Fibroblast of peridontal ligament (primary cell): Measurements from ENCODE around the gene TMCC3.
A peak's percentile ranks its signal among the peaks of the same experiment; 100 is the strongest.
"Not testable (repeated sequence)": the region's sequence is repeated elsewhere in the genome, so short reads cannot be mapped to it uniquely, and the experiment has no call there.

Experiments used
- DNase-seq: peaks from one replicate; pipeline ENCODE4 v3.0.0-alpha.2; 2010; ENCODE audit errors: extremely low read depth

Gene TMCC3, protein sequence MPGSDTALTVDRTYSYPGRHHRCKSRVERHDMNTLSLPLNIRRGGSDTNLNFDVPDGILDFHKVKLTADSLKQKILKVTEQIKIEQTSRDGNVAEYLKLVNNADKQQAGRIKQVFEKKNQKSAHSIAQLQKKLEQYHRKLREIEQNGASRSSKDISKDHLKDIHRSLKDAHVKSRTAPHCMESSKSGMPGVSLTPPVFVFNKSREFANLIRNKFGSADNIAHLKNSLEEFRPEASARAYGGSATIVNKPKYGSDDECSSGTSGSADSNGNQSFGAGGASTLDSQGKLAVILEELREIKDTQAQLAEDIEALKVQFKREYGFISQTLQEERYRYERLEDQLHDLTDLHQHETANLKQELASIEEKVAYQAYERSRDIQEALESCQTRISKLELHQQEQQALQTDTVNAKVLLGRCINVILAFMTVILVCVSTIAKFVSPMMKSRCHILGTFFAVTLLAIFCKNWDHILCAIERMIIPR

DNA sequence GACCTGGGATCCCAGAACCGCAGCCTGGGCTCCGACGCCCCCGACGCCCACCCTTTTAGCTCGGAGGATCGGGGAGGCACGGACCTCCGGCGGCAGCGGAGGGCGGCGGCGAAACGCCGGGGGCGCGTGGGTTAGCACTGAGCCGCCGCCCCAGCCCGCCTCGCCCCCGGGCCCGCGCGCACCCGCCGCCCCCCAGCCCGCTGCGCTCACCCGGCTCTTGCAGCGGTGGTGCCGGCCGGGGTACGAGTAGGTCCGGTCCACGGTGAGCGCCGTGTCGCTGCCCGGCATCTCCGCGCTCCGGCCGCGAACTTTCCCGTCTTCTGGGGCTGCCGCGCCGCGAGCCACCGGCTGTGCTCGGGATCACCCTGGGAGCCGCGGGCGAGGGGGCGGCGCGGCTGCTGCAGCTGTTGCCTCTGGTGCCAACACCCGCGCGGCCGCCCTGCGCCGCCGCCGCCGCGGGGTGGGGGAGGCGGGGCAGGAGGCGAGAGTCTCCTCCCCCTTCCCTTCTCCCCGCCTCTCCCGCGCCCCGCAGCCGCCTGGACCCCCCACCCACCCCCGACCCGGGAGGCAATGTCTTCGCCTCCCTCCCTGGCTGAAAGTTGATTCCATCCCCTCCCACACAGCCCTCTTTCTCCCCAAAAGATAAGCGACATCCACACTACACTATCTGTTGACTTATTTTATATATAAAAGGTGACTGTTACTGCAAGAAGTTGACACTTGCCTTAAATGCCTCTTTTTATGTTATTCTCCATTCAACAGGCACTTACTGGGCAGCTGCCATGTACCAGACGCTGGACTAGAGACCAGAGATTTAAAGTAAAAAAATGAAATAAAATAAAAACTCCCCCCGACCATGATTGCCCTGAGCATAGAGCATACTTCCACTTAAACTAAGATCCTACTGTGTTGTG, at the start of gene TMCC3:
Gene TMCC3 (minus strand): TSS at position 415 of the 914 bp plus-strand sequence. CDS start 127 bp downstream, at position 288.
- peak; percentile 18 for DNase-seq

DNA sequence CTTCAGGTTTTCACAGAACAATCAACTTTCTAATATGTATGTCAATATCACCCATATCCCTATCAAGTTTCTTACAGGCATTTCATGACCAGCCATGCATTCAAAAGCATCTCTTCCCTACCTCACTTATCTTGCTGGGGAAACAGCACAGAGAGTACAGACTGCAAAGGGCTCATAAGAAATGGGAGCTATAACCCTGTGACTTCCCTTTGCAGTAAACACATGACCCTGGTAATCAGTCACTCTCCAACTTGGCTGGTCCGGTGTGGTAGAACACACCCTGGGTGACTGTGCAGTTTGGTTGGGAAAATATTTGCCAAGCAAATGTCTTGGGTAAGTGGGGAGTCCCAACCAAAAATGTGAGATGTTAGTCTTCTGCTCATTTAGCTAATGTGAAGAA, 49.4 kb upstream of the TMCC3 start:
- no peak for DNase-seq

DNA sequence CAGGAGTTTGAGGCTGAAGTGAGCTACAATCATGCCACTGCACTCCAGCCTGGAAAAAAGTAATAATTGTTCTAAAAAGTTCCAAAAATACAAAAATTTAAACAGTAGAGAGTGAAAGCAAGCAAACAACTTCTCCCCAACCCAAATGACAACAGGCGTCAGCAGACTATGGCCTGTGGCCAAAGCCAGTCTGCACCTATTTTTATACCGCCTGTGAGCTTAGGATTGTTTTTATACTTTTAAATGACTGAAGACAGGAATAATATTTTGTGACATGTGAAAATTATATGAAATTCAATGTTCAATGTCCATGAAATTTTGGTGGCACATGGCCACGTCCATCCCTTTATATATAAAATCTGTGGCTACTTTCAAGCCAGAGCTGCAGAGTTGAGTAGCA, 48.2 kb upstream of the TMCC3 start:
- DNase-seq = no peak

DNA sequence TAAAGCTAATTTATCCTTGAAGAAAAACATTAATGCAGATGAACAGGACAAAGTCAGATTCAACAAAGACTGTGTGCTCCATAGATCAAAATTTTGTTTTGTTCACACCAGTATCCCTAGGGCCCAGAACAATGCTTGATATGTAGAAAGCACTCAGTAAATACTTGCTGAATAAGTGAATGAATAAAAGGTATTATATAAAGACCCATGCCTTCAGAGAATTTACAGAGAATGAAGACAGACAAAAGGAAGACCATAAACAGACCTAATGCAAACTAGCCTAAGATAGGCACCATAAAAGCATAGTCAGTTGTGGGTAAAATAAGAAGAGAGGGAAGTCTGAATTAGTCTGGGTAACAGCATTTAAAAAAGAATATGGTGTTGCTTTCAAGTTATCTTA, 47.3 kb upstream of the TMCC3 start:
- no peak for DNase-seq

DNA sequence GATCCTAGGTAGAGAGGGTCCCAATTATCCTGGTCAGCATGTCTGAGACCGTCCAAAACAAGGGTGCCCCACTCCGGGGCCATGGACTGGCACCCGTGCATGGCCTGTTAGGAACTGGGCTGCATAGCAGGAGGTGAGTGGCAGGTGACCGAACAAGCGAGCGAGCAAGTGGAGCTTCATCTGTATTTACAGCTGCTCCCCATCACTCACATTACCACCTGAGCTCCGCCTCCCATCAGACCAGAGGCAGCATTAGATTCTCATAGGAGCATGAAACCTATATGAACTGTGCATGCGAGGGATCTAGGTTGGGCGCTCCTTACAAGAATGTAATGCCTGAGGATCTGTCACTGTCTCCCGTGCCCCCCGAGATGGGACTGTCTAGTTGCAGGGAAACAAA, 44.4 kb upstream of the TMCC3 start:
- DNase-seq = no peak

DNA sequence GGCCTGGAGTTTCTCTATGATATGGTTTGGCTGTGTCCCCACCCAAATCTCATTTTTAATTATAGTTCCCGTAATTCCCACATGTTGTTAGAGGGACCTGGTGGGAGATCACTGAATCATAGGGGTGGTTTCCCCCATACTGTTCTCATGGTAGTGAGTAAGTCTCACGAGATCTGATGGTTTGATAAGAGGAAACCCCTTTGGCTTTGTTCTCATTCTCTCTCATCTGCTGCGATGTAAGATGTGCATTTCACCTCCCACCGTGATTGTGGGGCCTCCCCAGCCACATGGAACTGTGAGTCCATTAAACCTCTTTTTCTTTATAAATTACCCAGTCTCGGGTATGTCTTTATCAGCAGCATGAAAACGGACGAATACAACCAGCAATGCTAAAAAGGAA, 42.5 kb upstream of the TMCC3 start:
- not testable (repeated sequence) for DNase-seq

DNA sequence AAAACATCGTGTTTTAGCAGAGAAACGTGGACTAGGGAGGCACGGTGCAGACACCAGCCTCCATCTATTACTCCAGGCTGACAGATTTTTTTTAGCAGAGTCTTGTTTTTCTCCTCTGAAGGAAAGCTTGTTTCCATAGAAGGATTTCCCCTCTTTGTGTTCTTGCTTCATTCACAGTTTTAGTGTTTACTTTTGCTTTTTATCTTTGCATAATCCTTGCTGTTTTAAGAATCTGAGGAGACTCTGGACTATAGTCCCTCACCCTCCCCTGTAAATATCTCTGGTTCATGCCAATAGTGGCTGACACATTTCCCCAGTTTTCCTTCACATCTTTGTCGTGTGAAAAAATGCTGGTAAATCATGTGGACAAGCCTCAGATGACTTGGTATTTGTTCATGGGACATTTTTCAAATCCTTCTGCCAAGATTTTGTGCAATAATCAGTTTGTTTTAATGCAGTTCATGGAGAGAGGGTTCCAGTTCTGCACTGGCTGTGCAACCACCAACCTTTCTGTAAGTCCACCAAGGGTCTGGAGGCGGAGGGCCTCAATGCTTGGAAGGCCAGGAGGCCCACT, 39.9 kb upstream of the TMCC3 start:
- DNase-seq = peak; percentile 70

DNA sequence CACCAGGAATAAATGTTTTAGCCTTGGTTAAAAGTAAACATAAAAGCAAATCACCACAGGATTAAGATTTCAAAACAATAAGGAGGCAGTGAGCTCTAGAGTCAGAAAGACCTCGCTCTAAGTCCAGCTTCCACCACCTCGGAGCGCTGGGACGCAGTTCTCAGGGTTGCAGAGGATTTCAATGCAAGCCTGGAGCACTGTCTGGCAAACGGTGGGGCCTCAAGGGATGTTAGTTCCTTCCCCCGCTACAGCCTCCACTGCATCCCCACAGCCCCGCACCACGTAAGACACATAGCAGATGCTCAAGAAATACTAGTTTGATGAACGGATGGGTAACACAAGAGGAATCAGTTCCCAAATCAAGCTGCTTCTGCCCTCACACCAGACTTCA, 39.3 kb upstream of the TMCC3 start:
- no peak for DNase-seq

DNA sequence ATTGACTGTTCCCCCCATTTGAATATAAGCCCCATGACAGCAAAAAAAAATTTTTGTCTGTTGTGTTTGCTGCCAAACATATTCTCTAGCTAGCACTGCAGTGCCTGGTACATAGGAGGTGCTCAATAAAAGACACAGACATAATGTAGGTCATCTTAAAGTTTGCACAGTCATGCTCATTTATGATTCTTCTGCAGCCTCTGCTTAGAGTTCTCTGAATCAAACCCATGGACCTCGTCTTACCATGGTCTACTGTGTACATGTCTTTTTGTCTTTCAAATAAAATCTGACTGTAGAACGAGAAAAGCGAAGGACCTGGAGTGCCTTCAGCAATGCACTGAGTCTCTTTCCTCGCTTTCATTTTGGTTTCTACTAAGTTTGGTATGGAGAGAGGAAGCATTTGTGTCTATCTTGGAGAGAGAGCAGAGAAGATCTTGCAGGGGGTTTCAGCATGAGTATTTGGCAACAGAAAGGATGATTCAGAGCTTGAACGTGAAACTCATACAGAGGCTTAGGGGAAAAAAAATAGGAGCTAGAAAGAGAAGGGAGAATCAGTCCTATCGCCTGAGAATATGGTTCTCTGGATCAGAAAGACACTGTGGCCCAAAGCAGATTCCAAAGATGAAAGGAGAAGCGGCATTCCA, 38.8 kb upstream of the TMCC3 start:
- peak; percentile 83 for DNase-seq

DNA sequence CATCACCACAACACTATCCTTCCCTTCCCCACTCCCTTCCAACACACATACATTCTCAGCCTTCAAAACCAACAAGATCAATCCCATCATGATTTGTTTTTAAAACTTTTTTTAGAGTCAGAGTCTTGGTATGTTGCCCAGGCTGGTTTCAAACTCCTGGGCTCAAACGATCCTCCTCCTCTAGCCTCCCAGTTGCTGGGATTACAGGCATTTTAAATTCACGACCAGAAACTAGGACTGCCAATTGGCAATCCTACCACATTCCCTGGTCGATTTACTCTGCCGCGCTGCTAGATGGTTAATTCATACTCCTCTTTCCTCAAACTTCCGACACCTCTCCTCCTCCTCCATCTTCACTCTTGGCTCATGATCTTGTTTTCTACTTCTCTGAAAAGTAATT, 37.5 kb upstream of the TMCC3 start:
- no peak for DNase-seq

DNA sequence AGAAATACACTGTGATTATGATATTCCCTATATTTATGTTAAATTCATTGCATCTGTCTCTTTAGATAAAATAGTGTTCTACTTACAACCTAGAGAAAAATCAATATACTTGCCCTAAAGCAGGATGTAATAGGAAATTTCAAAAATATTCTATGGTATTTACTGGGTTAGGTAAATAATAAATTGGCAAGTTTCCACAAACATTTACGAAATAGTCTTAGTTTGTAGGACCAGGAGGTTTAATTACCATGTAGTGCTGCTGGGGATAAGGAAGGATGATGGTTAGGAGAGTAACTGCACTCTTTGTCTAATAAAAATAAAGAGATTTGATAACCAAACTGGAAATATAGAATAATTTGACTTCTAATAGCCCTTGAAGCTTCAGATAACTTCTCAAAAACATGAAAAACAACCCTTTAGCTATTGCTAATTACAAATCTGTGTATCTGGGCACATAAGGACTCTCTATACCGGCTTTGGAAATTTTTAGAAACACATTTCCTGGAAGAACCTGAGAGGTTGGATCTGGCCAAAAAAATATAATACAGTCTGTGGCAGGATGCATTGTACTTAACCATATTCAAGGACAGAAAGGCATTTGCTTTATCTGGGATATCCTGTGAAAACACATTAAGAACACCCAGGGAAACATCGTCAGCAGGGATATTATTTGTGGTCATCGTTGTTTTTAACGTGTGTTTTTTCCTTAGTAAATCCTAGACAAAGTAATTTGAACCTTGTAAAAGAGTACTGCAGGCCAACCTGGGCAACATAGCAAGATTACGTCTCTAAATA, 36.7 kb upstream of the TMCC3 start:
- no peak for DNase-seq

DNA sequence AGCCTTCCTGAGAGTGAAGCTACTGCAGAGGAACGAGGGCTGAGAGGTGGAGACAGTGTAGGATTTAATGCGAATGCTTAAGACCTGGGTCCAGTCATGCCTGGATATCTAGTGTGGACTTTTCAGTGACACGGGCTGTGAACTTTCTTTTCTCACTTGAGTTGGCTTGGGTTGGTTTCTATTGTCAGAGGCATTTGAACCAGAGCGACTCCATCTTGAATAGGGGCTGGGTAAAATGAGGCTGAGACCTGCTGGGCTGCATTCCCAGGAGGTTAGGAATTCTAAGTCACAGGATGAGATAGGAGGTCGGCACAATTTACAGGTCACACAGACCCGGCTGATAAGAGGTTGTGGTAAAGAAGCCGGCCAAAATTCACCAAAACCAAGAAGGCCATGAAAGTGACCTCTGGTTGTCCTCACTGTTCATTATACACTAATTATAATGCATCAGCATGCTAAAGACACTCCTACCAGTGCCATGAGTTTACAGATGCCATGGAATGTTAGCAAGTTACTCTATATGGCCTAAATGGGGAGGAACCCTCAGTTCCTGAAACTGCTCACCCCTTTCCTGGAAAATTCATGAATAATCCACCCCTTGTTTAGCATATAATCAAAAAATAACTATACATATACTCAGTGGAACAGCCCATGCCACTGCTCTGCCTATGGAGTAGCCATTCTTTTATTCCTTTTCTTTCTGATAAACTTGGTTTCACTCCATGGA, 34.2 kb upstream of the TMCC3 start:
- no peak for DNase-seq

DNA sequence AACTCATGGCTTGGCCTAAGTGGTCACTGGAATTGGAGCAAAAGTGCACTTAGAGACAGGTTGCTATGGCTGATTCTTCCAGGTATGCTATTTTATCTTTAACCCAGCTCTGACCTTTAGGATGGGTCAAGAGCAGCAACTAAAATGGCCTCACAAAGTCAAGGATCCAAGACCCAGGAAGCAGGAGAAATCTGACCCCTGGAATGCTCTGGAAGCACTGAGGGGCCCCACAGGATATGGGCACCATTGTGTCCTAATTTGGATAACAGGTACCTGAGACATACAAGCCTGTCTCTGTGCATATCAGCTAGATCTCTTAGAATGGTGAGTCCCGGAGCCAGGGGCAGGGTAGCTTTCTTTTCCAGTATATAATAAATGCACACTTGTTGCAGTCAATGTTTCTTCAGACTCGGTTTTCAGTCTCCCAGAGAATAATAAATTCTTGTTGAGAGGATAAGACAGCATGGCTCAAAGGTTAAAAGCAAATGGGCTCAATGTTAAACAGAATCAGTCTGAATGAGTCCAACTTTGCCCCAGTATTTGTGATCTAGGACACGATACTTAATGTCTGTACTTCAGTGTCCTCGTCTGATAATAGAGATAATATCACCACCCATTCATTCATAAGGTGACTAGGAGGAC, 29.3 kb upstream of the TMCC3 start:
- DNase-seq = no peak

DNA sequence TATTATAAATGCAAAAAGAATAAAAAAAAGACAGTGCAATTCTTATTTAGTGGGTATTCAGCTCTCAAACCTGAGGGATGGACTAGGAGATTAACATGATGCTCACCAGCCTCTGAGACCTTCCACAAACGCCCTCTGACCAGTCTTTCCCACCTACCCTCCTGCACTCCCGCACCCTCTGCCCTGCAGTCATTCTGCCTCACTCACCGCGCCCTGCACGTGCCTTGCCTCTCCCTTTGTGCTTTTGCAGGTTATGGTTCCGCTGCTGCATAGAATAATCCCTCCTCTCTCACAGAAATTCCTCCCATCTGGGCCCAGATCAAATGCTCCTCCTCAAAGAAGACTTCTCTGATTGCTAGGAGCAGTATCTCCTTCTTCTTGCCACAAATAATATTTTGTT, 28.5 kb upstream of the TMCC3 start:
- no peak for DNase-seq

DNA sequence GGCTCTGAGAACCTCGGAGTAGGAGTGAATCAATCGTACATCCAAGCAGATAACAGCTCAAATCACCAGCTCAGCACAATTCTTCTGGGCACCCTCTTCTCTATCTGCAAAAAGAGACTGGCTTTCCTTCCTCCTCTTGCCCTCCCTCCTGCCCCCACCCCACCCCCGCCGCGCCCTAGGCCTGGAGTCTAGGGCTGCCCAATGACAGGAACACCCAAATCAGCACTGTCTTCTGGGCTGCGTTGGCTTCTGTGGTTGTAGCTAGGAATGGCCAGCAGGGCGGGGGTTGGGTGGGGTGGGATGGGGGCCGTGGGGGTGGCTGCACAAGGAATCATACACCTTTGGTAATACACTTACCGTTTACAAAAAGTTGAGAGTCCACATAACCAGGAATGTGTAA, 28.0 kb upstream of the TMCC3 start:
- DNase-seq = no peak

DNA sequence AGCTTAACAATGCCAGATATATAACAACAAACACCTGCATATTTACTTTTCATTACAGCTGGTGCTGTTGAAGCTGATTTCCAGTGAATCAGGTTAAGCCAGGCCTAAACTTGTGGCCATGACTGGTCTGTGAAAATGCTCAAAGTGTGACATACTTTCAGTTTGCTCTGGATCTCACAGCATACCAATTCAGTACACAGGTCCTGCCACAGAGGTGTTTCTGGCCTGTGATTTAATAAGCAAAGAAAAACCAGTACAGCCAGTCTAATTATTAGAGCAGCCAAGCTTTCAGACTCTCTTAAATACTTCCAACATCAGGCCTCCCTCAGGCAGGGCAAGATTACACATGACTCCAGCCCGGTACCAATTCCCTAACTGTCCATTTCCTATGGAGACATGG, 27.4 kb upstream of the TMCC3 start:
- no peak for DNase-seq

DNA sequence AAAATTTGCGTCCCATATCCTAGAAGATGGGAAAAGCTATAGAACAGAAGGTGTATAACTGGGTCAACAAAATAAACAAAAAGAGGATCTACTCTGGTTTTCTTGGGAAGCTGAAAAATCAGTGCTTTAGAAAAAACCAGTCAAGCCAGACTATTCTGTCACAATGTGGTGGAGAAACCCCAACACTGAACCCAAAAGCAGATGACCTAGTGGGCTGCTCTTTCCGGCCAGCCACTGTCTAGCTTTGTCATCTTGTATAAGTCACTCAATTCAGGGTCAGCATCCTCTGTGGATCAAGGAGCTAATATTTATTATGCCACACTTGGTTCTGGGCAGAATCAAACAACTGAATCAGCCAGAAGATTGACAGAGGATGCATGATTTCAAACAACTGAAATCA, 26.6 kb upstream of the TMCC3 start:
- no peak for DNase-seq

DNA sequence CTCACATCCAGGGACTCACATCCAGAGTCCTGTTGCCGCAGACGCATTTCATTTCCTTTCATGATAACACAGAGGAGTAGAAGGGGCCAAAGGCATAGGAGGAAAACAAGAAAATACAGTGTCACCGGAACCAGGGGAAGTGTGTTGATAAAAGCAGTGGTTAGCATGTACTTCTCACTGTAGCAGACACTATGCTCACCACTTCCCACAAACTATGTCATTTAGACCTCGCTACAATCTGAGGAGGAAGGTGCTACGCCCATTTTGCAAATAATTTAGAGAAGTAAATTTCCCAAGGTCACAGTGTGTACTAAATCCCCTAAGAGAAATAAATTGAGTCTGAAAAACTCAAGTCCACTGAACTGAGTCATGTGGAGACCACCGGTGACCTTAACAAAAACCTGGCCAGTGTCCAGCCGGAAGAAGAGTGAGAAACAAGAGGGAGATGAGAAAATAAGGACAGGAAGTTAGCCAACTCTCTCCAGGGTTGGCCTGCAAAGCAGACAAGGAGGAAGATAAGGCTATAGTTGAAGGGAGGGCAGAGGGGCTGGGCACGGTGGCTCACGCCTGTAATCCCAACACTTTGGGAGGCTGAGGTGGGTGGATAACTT, 25.8 kb upstream of the TMCC3 start:
- DNase-seq = no peak

DNA sequence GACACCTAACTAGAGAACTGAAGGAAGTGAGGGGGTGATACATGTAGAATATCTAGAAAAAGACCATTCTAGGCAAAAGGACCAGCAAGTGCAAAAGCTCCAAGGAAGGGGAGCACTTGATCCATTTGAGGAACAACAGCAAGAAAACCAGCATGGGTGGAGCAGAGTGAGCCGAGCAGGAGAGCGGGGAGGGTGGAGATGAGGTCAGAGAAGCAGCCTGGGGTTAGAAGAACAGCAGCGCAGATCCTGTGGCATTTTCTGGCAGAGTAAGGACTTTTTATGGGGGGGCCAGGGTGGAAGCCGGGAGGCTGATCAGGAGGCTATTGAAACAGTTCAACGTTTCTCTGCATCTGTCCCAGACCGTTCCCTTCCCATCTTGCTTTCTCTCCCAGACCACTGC, 24.5 kb upstream of the TMCC3 start:
- DNase-seq = no peak

DNA sequence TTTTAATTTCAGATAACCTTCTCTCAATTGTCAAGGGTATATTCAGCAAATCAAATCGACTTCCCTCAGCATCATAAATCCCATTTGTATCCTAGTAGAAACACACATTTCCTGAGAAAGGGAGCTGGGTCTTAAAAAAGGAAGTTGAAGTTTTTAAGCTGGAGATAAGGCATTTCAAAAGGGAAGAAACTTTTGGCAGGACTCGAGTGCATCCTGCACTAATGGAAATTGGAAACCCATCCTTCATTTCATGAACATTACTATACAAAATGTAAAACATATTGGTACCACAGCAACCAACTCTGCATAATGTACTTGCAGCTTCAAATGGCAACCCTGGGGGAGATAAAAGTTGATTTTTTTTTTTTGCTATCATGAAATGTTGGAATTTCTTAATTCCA, 23.7 kb upstream of the TMCC3 start:
- DNase-seq = no peak
